H1 (cell line): ENCODE data around the gene KAZALD1. TPM values are rescaled to one million over a fixed set of nuclear protein-coding genes. Genes with fewer than 3 reads are reported as not detected.

Source experiments
- CTCF ChIA-PET: fragments of 300-600 bp; sonication (Branson Sonifier 250); formaldehyde crosslinking; loops from one replicate; lab custom pipeline; 2021; ENCODE audit not compliant: partially characterized antibody; lab: Charles Lee
- POLR2A ChIA-PET: fragments of 300-600 bp; sonication (Branson Sonifier 250); formaldehyde crosslinking; loops from one replicate; lab custom pipeline; 2021; ENCODE audit warnings: inconsistent platforms; ENCODE audit not compliant: partially characterized antibody; lab: Charles Lee
- DNase-seq, 2 experiments: peaks; one replicate each; pipeline versions ENCODE4 v3.0.0 to v3.0.0-alpha.2; 2010 to 2022; ENCODE audit warnings: low spot score in 2 of 2, low read depth in 1 of 2, mixed read lengths in 1 of 2
- FAIRE-seq: peaks from 2 replicates; lab custom pipeline; 2011; peaks lifted over from hg19 to GRCh38; lab: Jason Lieb, UNC
- H2AFZ ChIP-seq: 2 replicates; pipeline ENCODE4 v1.8.1; 2012; ENCODE audit warnings: low read length, inconsistent platforms
- H2AK5ac ChIP-seq: 2 replicates; pipeline ENCODE4 v1.6.1; 2013; ENCODE audit warnings: low read depth, low read length
- H2BK120ac ChIP-seq: replicated peaks from 2 replicates; pipeline ENCODE3; 2013; ENCODE audit warnings: low read depth, low read length, inconsistent platforms
- H2BK12ac ChIP-seq: 2 replicates; pipeline ENCODE4 v1.6.1; 2013; ENCODE audit warnings: low read depth, low read length
- H2BK15ac ChIP-seq: 2 replicates; pipeline ENCODE4 v1.6.1; 2013; ENCODE audit warnings: low read length
- H2BK20ac ChIP-seq: 2 replicates; pipeline ENCODE4 v1.6.1; 2013; ENCODE audit warnings: low read length
- H2BK5ac ChIP-seq: 2 replicates; pipeline ENCODE4 v1.6.1; 2013; ENCODE audit warnings: low read depth, low read length
- H3K14ac ChIP-seq: 2 replicates; pipeline ENCODE4 v1.6.1; 2013; ENCODE audit warnings: inconsistent platforms; ENCODE audit not compliant: insufficient read length
- H3K18ac ChIP-seq: 2 replicates; pipeline ENCODE4 v1.6.1; 2013; ENCODE audit warnings: low read length; ENCODE audit errors: extremely low read depth
- H3K23ac ChIP-seq: 2 replicates; pipeline ENCODE4 v1.6.1; 2013; ENCODE audit warnings: inconsistent platforms; ENCODE audit not compliant: insufficient read length
- H3K23me2 ChIP-seq: 2 replicates; pipeline ENCODE4 v1.6.1; 2013; ENCODE audit warnings: low read depth, low read length
- H3K27ac ChIP-seq: 2 replicates; pipeline ENCODE4 v1.6.1; 2011; ENCODE audit warnings: low read depth, low read length, inconsistent platforms
- H3K27me3 ChIP-seq, 4 experiments: replicated peaks in 1 of 4; 1 replicate in 1 of 4; 2 replicates in 3 of 4; pipeline versions ENCODE4 v1.6.1 to v1.8.1; 2011 to 2013; ENCODE audit warnings: low read length in 3 of 4, mild to moderate bottlenecking in 3 of 4, inconsistent platforms in 2 of 4, mixed read lengths in 2 of 4, moderate library complexity in 1 of 4; ENCODE audit not compliant: control insufficient read depth in 3 of 4, insufficient read depth in 3 of 4; ENCODE audit errors: extremely low read depth in 1 of 4
- H3K36me3 ChIP-seq, 4 experiments: 2 replicates each; pipeline versions ENCODE4 v1.6.1 to v1.8.1; 2011 to 2013; ENCODE audit warnings: mild to moderate bottlenecking in 4 of 4, low read length in 3 of 4, moderate library complexity in 2 of 4, control low read depth in 1 of 4, inconsistent platforms in 1 of 4; ENCODE audit not compliant: insufficient read depth in 4 of 4, control insufficient read depth in 2 of 4
- H3K4ac ChIP-seq: replicated peaks from 2 replicates; pipeline ENCODE3; 2013; ENCODE audit warnings: low read length, low read depth, mixed read lengths, inconsistent platforms; ENCODE audit not compliant: insufficient read length
- H3K4me1 ChIP-seq, 4 experiments: replicated peaks in 1 of 4; 1 replicate in 1 of 4; 2 replicates in 3 of 4; pipeline versions ENCODE4 v1.6.1 to v1.8.1; 2011 to 2013; ENCODE audit warnings: low read length in 3 of 4, inconsistent platforms in 2 of 4, mixed read lengths in 1 of 4; ENCODE audit not compliant: insufficient read depth in 4 of 4, control insufficient read depth in 3 of 4
- H3K4me2 ChIP-seq, 2 experiments: 2 replicates each; pipeline versions ENCODE4 v1.6.1 to v1.8.1; 2011 to 2013; ENCODE audit warnings: low read depth in 2 of 2, low read length in 2 of 2, control low read depth in 1 of 2, inconsistent platforms in 1 of 2, mild to moderate bottlenecking in 1 of 2; ENCODE audit not compliant: insufficient read depth in 1 of 2
- H3K4me3 ChIP-seq, 4 experiments: fragments of 200-600, 300-600 bp in 1 of 4; sonication (generic), shearing (Covaris generic), sonication (Bioruptor Twin) in 1 of 4; 2 replicates each; pipeline versions ENCODE4 v1.5.1 to v1.8.1; 2011 to 2016; ENCODE audit warnings: low read length in 4 of 4, low read depth in 3 of 4, control low read depth in 2 of 4, inconsistent platforms in 2 of 4, mild to moderate bottlenecking in 2 of 4, mixed read lengths in 1 of 4, moderate library complexity in 1 of 4; ENCODE audit not compliant: insufficient read depth in 2 of 4; ENCODE audit errors: extremely low read depth in 1 of 4
- H3K56ac ChIP-seq: replicated peaks from 2 replicates; pipeline ENCODE3; 2013; ENCODE audit warnings: low read depth, mild to moderate bottlenecking, mixed read lengths, low read length, inconsistent platforms; ENCODE audit not compliant: insufficient read length
- H3K79me1 ChIP-seq: 2 replicates; pipeline ENCODE4 v1.6.1; 2013; ENCODE audit warnings: low read depth, low read length, control low read depth
- H3K79me2 ChIP-seq, 2 experiments: 2 replicates each; pipeline versions ENCODE4 v1.6.1 to v1.8.1; 2012 to 2013; ENCODE audit warnings: low read length in 2 of 2, mild to moderate bottlenecking in 2 of 2, inconsistent platforms in 1 of 2; ENCODE audit not compliant: insufficient read depth in 2 of 2, control insufficient read depth in 1 of 2
- H3K9ac ChIP-seq, 4 experiments: replicated peaks in 1 of 4; 1 replicate in 1 of 4; 2 replicates in 3 of 4; pipeline versions ENCODE4 v1.6.1 to v1.8.1; 2011 to 2013; ENCODE audit warnings: low read depth in 3 of 4, low read length in 3 of 4, control low read depth in 2 of 4, mild to moderate bottlenecking in 2 of 4, moderate library complexity in 2 of 4, inconsistent platforms in 1 of 4; ENCODE audit errors: extremely low read depth in 1 of 4
- H3K9me3 ChIP-seq, 2 experiments: 2 replicates each; pipeline versions ENCODE4 v1.6.1 to v1.8.1; 2012 to 2013; ENCODE audit warnings: mild to moderate bottlenecking in 2 of 2, moderate library complexity in 2 of 2, control low read depth in 1 of 2, inconsistent platforms in 1 of 2, low read depth in 1 of 2, low read length in 1 of 2, mixed read lengths in 1 of 2; ENCODE audit not compliant: insufficient read depth in 2 of 2
- H4K20me1 ChIP-seq, 2 experiments: replicated peaks in 1 of 2; 2 replicates each; pipeline versions ENCODE3 to v1.8.1; 2011 to 2013; ENCODE audit warnings: inconsistent platforms in 2 of 2, low read length in 2 of 2, mild to moderate bottlenecking in 1 of 2; ENCODE audit not compliant: insufficient read depth in 2 of 2, control insufficient read depth in 1 of 2
- H4K5ac ChIP-seq: 2 replicates; pipeline ENCODE4 v1.6.1; 2013; ENCODE audit warnings: low read length, low read depth, mixed read lengths, inconsistent platforms; ENCODE audit not compliant: insufficient read length
- H4K8ac ChIP-seq: 2 replicates; pipeline ENCODE4 v1.8.0; 2013; ENCODE audit warnings: mild to moderate bottlenecking, moderate library complexity, low read length, inconsistent platforms; ENCODE audit not compliant: insufficient read depth; ENCODE audit errors: extremely low read depth
- H4K91ac ChIP-seq: replicated peaks from 2 replicates; pipeline ENCODE3; 2013; ENCODE audit warnings: low read length, mixed read lengths, inconsistent platforms; ENCODE audit not compliant: insufficient read length
- CBX5 ChIP-seq: fragments of 300-800, 300-1000 bp; sonication (generic); IDR thresholded peaks from 2 replicates; pipeline ENCODE4 v1.7.1; 2016; ENCODE audit warnings: antibody characterized with exemption, low read length, low read depth
- POLR2AphosphoS5 ChIP-seq: IDR thresholded peaks from 2 replicates; pipeline ENCODE4 v1.6.1; 2011; ENCODE audit warnings: low read depth, low read length
- POU5F1 ChIP-seq: IDR thresholded peaks from 2 replicates; pipeline ENCODE4 v1.6.1; 2011; ENCODE audit warnings: low read depth, mild to moderate bottlenecking, low read length, moderate library complexity
- YY1 ChIP-seq: IDR thresholded peaks from 2 replicates; pipeline ENCODE4 v1.6.1; 2011; ENCODE audit warnings: low read depth, mild to moderate bottlenecking, low read length
- WGBS, 2 experiments: shearing (Covaris generic) in 1 of 2; methylation state at CpG; one replicate each; pipeline versions ENCODE4 v1.1.6 to v1.1.7; 2013 to 2015; ENCODE audit warnings: low lambda C conversion rate in 2 of 2, mixed read lengths in 2 of 2, inconsistent platforms in 1 of 2, low coverage in 1 of 2, missing lambda C conversion rate in 1 of 2; ENCODE audit not compliant: insufficient replicate concordance in 2 of 2, insufficient coverage in 1 of 2, insufficient read length in 1 of 2; ENCODE audit errors: extremely low coverage in 1 of 2, missing lambda C conversion rate in 1 of 2; 5-methylcytosine and 5-hydroxymethylcytosine counted together
- polyA plus RNA-seq, 7 experiments: library from polyadenylated mRNA; depleted of rRNA in 3 of 7; stranded (reverse) in 5 of 7; unstranded in 2 of 7; fragments of >200 nt in 5 of 7; fragments of 200-250 nt in 2 of 7; gene quantifications; 1 replicate in 5 of 7; 2 replicates in 1 of 7; 4 replicates in 1 of 7; pipeline versions ENCODE4 v1.2.1 to v1.2.3, GENCODE V29; 2011 to 2013; ENCODE audit warnings: missing spikeins in 2 of 7, mixed read lengths in 2 of 7
- total RNA-seq: library from RNA; stranded (reverse); fragmentation: NEBNext Ultra II Directional; extraction: Animal tissue kit (Norgen Biotek cat#: 25700); gene quantifications from 2 replicates; pipeline ENCODE4 v1.2.1, GENCODE V29; 2021

Gene KAZALD1
- total and polyA plus RNA-seq, 2 of the 8 experiments (the other 6 are each of a cell fraction or from before 2014, with no cell fraction given), result 0.65 to 1.9 TPM

GRCh38 chr10:101042118-101042517 is 19.7 kb upstream of the KAZALD1 start:
- Histone ChIP-seq H4K8ac (no peak overlapping the region), H2BK120ac (no peak overlapping the region), H2BK20ac (no peak overlapping the region), H2BK12ac (peak overlapping the region; percentile 60; the same call in 1 of the 2 replicates), H2AFZ (no peak overlapping the region), H4K20me1 (peaks cover 0 to 1% of the 10 kb centered on the region in 2 experiments), H2BK5ac (peak overlapping the region; percentile 56; the same call in 1 of the 2 replicates), H3K4ac (no peak overlapping the region), H3K23me2 (peaks cover 5% of the 10 kb centered on the region; the same call in 1 of the 2 replicates), H2AK5ac (no peak overlapping the region), H3K9me3 (no peaks in the 10 kb centered on the region), H3K79me2 (no peaks in the 10 kb centered on the region), H3K56ac (no peak overlapping the region), H3K27ac (no peak overlapping the region), H4K91ac (no peak overlapping the region), H3K27me3 (peaks cover 14 to 35% (median 30%) of the 10 kb centered on the region in 4 experiments), H3K9ac (no peak overlapping the region), H3K18ac (no peak overlapping the region), H3K14ac (no peak overlapping the region), H3K4me2 (peak overlapping the region; percentile 75 to 86), H3K23ac (no peak overlapping the region), H4K5ac (no peak overlapping the region), H3K36me3 (no peaks in the 10 kb centered on the region), H3K4me1 (peaks cover 3 to 17% (median 9%) of the 10 kb centered on the region in 4 experiments), H3K4me3 (peak overlapping the region in 2 of 4 experiments; percentile 72 to 74; a peak in 5 of 8 replicates), H3K79me1 (no peaks in the 10 kb centered on the region), H2BK15ac (no peak overlapping the region)
- CTCF ChIA-PET, result interaction anchor here (0.8 to 51.8 kb wide), 22 partner anchors 15 to 383 kb away, joined by 3 to 2176 read pairs (median 4); partner anchors contain the start of genes KAZALD1, PDZD7 and SFXN3
- 88% methylated on average over 4 of the region's 4 CpGs; no CpG with 5 or more reads in 1 of the 2 experiments for WGBS, 2 experiments
- POLR2A ChIA-PET, result interaction anchor here (0.9 to 2.1 kb wide), 5 partner anchors 9 to 301 kb away, joined by 3 to 24 read pairs (median 4); partner anchors contain the start of genes KAZALD1, PDZD7 and SFXN3
- TF ChIP-seq POLR2AphosphoS5 (no peak), CBX5 (no peak), YY1 (no peak), POU5F1 (no peak)
- no peak for DNase-seq
- FAIRE-seq, result no peak
